ENCODE data around the gene ARHGEF2. TPM values are rescaled to one million over a fixed set of nuclear protein-coding genes. Genes with fewer than 3 reads are reported as not detected.
A peak's percentile ranks its signal among the peaks of the same experiment; 100 is the strongest.
"Not testable (repeated sequence)": the region's sequence is repeated elsewhere in the genome, so short reads cannot be mapped to it uniquely, and the experiment has no call there.

Gene ARHGEF2
- total RNA-seq, 1 donor from 2014 or later, result 57.6 TPM

DNA sequence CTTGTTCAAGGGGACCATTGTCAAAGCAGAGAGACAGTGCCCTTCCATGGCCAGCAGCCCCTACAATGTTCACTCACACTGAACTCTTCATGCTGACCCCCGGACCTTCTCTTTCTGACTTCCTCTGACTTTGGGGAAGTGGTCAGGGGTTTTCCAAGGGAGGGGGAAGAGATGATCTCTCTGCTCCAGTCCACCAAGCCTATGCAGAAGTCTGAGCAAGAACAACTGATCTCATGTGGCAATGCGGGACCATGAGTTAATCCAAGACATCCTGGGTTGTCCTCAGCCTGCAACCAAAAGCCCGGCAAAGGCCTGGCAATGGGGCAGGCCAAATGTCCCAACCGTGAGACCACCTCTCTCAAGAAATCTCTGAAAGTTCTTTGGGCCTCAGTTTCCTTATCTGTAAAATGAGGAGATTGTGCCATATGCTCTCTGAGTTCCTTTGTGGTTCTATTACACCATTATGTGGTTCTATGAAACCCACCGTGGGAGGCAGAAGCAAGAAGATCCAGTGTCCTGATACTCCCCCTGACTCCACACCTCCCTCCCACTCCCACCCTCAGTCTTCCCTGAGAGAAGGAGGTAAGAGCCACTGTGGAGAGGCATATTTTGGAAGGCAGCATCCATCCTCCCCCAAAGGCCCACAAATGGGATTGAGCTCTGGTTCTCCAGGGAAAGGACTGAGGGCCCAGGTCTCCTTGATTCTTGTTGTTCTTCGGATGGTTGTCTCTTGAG is 11.8 kb upstream of the ARHGEF2 start:
- no peak for DNase-seq

DNA sequence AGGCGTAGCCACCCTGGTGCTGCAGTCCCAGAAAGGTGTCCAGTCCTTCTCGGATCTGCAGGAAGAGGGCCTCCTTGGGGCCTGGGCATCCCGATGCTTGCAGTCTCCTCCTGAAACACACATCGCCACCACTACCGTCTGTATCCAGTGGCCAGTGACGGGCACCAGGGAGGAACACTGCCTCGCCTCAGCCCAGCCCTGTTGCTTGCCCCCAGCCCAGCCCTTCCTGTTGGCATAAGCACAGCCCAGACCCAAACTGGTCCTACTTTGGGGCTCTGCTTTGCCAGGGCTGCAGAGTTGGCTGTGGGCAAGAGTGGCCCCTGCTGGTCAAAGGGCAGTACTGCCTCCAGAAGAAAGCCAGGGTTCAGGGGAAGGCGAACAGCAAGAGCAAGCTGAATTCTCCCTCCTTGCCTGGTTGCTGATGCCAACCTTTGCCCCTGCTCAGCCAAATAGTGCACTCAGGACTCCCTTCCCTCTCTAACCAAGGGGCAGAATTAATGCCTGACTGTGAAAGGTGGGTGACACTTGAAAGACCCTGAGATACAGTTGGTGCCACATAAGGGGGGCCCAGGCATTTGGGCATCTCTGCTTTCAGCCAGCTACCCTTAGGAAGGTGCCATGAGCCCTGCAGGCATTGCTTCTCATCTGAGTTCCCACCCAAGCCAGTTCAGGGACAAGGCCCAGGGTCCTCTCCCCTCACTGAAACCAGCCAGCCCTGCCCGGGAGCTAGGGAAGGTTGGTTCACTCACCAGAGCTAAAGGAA is 11.1 kb upstream of the ARHGEF2 start:
- peak; percentile 51 for DNase-seq

DNA sequence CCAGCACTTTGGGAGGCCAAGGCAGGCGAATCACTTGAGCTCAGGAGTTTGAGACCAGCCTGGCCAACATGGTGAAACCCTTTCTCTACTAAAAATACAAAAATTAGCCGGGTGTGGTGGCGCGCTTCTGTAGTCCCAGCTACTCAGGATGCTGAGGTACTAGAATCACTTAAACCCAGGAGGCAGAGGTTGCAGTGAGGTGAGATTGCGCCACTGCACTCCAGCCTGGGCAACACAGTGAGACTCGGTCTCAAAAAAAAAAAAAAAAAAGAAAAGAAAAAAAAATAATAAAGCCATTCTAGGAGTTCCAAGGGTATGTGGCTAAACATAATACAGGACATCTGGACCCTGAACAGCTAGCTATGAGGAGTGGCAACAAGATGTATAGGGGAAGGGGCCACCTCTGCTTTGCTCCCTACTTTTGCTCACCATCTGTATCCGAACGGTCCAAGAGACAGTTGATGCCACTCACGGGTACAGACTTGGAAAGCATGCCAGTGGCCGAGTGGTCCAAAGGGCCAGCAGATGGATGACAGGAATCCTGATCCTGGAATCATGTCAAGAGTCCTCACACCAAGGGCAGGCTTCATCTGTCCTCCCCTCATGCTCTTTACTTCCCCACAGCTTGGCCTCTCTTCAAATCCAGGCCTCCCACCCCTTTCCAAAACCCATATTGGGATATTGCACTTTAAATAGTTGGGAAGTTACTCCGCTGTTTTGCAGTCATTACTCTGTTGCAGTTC is 6.7 kb upstream of the ARHGEF2 start:
- not testable (repeated sequence) for DNase-seq

DNA sequence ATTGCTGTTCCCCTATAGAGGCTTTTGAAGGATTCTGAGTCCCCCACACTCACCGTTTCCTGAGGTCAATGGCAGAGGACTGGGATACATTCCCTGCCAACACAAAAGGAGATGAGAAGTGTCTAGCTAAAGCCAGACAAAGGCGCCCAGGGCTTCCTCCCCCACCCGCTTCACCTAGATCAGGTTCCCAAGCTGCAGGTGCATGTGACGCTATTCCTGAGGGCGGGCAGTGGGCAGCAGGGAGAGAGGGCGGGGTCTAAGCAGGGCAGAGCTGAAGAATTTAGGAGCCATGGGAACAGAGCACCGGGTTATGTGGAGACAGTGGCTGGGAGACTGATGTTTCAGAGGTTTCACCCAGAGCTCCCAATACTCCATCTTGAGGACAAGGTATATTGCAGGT is 6.0 kb upstream of the ARHGEF2 start:
- no peak for DNase-seq

DNA sequence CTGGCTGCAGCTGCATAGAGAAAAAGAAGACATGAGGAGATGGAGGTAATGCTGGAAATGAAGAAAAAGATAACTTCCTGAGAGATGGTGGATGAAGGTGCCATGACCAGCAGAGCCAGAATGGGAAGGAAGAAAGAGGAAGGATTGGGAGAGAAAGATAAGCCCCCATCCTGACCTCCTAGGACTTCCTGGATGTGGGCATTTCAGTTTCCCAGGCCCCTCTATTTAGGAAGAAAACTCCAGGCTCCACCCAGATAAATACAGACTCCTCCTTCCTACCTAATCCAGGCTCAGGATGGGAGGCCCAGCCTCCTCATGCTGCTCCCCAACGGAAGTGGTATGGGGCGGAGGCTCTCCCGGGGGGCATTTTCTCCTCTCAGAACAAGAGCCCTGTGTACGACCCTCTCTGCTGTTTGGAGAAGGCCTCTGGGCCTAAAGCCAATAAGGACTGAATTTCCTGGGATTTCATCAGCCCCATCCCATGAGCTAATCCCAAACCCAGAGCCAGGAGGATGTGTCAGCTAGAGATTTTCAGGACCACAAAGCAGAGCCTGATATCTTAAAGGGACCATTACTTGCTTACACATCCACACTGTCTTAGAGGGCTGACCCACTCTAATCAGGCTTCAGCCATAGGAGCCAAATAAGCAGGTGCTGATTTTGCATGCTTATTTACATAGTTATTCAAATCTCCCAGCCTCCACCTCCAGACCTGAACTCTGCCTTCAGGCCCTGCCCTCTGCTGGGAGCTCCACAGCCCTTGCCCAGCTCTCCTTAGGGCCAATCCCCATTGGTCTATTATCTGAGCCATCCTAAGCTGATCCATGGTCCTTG is 5.1 kb upstream of the ARHGEF2 start:
- DNase-seq, result peak; percentile 98

DNA sequence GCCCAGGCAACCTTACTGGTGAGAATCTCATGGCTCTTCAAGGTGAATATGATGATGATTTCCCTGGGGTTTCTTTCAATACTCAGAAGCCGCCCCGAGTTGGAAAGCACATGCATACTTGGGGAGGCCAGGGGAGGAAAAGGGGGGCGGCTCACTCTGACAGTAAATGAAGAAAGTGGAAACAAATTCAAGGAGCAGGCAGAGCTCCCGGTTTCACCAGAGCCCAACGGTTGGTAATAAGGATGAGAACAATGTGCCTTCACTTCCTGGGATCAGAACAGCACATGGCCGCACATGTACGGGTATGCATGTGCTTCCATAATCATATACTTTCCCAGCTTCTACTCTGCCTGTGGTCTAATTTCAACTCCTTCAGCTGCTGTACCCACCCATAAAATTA is 3.8 kb upstream of the ARHGEF2 start:
- no peak for DNase-seq

DNA sequence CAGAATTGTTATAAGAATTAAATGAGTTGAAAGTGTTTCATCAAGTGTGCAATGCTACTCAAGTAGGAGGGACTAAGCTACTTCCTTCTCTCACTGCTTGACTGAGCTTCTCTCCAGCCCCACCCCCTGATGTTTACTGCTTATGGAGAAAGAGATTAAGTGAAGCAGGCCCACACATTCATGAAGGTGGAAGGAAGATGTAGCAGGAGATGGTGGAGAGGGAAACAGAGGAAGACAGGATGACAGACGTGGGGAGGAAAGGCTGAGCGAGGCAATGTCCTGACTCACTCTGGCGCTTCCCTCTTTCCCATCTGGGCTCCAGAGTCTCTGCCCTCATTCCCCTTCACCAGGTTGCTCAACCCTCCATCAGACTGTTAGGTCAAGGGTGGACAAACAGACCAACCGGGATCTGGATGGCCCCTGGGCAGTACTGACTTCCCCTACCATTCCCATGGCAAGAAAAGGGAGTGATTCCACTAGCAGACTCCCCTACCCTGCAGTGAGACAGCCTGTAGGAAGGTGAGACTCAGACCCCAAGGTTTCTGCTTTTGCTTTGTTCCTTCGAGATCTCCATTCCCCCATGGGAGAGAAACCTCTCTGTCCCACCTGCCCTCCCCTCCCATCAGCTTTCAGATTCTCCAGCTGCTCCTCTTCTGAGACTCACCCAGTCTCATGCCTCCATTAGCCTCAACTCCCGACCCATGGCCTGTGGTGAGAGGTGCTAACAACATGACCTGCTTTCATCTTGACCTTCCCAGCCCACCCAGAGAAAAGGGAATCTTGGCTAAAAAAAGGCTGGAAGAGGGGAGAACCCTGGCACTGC is 3.1 kb upstream of the ARHGEF2 start:
- DNase-seq, result peak; percentile 24

DNA sequence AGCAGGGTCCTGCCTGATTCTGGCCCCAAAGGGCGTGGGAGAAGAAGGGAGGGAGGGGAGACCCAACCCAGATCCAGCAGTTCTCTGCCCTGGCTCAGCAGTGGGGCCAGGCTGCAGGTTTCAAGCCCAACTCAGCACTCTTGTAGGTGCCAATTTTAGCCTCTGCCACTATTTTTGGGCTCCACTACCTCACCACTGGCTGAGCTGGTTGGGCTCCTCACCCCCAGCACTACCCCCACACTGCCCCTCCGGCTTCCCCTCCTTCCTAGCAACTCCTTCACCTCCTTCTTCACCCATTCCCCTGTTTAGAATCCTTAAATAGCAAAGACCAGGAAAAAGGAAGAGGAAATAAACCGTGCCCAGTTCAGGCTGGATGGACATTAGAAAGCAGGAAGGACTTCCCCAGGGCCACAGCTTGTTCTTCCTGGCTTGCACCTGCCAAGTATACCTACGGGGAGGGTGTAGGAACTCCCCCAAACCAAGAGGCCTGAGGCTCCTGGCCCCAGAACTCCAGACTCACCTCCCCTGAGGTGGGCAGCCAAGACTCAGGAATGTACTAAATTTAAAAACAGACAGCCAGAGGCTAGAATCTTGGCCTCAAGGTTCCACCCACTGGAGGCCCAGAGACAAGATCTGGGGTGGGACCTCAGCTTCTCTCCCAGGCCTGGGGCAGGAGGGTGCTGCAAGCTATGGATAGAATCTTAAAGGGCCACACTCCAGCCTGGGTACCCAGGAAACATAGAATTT is 1.4 kb upstream of the ARHGEF2 start:
- no peak for DNase-seq

DNA sequence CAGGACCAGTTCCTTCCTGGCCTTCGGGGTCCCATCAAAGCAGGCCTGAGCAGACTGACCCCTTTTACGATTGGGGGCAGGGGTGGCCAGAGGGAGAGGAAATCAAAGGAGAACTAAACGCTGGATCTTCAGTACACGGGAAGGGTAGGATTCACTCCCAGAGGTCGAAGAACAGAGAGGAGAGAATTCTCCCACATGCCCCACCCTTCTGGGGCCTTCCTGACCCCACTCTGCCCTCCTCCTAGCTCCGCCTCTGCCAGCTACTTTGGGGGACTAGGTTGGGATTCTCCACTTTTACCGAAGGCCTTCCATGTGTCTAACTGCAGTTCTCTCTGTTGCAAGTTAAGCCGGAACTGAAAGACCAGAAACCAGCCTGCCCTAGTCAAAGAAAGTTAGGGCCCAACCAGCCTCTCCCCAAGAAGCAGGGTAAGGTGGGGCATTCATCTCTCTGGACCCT is 654 bp upstream of the ARHGEF2 start:
- peak; percentile 23 for DNase-seq

DNA sequence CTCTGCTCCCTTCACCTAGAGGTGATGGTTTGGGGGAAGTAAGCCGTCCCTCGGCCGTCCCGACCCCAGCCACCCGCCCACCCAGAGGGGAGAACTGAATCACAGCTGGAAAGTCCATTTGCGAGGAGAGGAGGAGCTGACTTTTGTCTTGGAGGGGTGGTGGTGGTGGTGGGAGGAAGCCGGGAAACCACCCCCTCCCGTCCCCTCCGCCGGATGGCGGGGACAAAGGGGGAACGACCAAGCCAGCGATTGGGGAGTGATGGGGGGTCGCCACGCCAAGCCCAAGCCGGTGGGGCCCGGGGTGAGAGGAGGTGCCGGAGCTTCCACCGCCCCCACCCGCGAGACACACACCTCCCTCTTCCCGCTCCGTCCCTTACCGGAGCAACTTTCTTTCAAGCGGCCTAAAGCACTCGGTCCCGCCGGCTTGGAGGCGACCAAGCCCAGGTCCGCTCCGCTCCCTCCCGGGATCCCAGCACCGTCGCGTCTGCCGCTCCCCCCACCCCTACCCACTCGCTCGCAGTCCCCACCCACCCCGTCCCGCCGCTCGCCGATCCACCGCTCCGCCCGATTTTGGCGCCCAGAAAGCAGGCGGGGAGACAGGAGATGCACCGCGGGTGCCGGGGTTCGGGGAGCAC is 540 bp downstream of the ARHGEF2 start:
- DNase-seq, result peak; percentile 40

DNA sequence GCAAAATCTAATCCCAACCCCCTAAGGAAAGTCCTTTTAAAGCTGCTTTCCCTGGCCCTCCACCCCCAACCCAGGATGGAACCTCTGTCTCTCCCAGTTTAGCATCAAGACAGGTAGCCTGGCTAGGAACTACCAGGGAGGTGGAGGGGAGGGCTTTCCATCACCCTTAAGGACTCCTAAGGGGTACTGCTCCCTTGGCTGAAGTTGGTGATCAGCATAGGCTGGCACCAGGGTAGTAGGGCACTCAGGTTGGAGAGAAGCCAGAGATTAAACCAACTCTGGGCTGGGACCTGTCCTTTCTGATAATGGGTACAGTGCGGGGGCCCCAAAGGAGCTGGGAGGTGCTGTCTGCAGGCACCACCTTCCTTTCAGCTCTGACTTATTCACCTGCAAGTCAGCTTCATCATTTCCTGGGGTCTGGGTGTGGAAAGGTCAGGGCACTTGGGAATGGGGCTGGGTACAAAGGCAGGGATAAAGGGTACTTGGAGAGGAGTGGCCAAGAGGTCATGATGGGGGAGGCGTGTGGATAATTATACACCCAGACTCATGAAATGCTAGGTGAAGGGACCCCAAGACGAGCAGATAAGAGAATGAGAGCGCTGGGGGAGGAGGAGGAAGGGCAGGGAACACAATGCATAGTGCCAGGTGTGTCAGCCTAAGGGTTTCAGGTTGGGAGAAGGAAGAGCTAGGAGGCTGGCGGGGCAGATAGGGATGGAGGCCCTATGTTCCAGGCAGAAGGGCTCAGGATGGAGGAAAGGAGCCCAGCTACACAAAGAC is 1.2 kb downstream of the ARHGEF2 start:
- no peak for DNase-seq

DNA sequence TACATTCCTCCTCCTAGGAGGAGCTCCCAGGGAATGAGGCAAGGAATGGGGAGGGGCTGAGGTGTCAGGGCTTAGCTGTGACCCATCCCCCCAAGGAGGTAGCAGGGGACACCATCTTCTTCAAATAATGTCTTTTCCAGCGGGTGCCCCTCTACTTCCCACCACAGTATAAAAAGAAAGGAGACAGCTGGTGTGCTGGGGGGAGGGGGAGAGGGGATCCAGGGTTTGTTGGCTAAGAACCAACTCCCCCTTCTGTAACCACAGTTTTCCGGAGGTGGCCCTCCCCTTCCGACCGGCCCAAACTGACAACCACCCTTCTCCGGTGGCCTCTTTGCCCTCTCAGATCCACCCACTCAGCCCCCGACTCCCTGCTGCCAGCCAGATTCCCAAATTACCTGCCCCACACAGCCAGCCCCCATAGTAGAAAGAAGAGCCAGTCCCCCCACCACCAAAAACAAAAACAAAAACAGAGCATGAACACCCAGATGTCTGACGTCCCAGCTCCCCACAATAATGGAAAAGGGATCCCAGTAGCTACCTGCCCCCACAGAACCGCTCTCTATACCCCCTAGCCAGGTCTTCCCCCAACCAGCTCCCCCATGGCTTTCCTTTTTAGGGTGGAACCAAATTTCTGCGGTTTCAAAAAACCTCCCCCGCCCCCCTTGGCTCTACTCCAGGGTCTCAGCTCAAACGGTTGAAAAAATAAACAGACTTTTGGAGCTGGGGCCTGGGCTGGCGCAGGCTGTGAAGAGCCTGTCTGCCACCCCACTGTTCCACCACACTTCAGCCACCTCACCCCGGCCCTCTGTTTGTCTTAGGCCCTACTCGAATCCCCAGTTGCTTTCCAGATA is 2.1 kb downstream of the ARHGEF2 start:
- peak; percentile 49 for DNase-seq

DNA sequence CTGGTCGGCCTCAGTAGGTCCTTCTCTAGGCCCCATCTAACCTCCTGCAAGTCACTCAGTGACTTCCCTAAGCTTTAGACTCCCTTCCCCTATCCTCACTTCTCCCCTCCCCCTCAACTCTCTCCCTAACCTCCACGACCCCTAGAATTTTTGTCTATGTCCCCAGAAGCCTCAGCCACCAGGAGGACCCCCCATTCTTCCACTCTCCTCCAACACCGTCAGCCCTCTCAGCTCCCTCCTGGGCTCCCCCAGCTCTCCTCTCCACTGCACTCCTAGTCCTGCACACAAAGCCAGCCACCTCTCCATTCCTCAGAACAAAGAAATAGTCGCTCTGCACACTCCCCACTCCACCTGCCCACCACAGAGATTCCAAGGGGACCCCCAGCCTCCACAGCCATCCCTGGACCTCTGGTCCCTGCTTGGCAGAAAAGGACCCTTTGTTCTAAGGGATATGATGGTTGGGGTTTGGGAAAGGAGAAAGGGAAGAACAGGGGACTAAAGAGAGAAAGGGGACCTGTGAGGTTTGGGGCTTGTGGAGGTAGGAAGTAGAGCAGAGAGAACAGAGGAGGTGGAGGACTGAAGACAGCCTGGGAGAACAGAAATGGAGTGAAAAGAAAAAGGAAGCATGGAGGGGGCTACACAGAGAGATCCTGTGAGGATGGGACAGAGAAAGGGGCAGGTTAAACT is 2.8 kb downstream of the ARHGEF2 start:
- DNase-seq, result no peak

DNA sequence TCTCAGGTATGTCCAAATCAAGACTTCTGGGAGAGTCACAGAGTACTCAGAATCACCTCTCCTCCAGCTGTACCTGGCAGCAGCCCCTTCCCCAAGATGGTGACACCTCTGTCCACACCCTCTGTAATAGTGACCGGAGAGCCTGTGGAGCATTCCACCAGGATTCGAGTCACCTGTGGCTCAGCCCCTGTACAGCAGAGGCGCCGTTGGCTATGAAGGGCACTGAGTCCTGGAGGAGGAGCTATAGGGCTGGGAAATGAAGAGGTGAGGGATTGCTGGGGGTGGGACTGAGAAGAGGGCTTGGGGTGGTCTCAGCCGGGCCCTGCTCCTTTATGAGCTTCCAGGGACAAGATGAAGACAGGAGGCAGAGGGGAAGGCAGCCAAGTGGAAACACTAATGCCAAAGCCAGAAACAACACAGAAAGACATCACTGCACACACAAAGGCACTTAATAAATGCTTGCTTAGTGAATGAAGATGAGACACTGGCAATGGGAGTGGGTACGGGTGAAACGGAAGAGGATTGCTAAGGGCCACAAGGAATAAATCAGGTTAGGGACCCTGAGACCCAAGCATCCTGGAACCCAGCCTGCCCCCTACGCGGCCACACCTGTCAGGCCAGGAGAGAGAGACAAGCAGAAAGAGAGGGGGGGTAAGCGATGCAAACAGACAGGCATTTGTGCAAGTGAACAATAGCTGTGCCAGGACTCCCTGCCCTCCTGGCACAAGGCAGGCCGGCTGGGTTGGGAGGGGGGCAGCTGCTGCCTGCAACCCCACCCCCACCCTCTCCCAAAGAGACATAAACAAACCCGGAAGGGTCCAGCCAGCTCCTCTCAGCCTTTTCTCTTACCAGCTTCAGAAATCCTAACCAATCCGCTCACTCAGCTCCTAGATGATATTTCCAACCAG is 3.9 kb downstream of the ARHGEF2 start:
- DNase-seq, result no peak

DNA sequence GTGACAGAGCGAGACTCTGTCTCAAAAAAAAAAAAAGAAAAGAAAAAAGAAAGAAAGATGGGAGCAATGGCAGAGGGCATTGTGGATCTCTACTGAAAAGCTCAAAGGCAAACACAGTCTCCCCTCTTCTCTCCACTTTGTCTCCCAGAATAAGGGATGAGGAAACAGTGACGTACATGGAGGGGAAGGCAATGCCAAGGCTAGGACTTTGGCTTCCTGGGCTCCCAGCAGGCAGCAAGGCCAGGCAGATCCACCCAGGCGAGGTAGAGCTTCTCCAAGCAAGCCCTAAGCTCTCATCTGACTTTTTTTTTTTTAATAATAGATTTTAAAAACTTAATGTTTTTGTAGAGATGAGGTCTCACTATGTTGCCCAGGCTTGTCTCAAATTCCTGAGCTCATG is 4.6 kb downstream of the ARHGEF2 start:
- no peak for DNase-seq

Data from skin of body (tissue), 2 donors.